ENCODE results near the gene TMEM121.

The TMEM121 gene

GRCh38 chr14:105493921-105494605, 32.3 kb upstream of the TMEM121 start:
- Histone ChIP-seq H3K4me2 (ENCODE audit: low read length) (no peak overlapping the region), H3K27ac (ENCODE audit: low read depth, low read length) (no peak overlapping the region), H3K9me3 (ENCODE audit: control insufficient read depth, insufficient read depth, low read length) (no peaks in the 10 kb centered on the region), H3K79me2 (ENCODE audit: control insufficient read depth, low read length) (peaks cover 9% of the 10 kb centered on the region), H4K20me1 (ENCODE audit: control insufficient read depth, insufficient read depth, low read depth, low read length) (peaks cover 8% of the 10 kb centered on the region; the same call in 1 of the 2 replicates), H3K4me1 (ENCODE audit: control insufficient read depth, low read length) (peaks cover 16% of the 10 kb centered on the region), H3K9me2 (replicated peaks; ENCODE audit: control insufficient read depth, low read length) (no peaks in the 10 kb centered on the region), H3K27me3 (ENCODE audit: control insufficient read depth, low read length) (no peaks in the 10 kb centered on the region), H3F3A (ENCODE audit: control insufficient read depth, insufficient read depth) (no peaks in the 10 kb centered on the region), H3K4me3 (ENCODE audit: low read length) (no peak overlapping the region), H3K36me3 (ENCODE audit: control insufficient read depth, low read length) (peaks cover 9% of the 10 kb centered on the region)
- TF ChIP-seq, protein P1, sequence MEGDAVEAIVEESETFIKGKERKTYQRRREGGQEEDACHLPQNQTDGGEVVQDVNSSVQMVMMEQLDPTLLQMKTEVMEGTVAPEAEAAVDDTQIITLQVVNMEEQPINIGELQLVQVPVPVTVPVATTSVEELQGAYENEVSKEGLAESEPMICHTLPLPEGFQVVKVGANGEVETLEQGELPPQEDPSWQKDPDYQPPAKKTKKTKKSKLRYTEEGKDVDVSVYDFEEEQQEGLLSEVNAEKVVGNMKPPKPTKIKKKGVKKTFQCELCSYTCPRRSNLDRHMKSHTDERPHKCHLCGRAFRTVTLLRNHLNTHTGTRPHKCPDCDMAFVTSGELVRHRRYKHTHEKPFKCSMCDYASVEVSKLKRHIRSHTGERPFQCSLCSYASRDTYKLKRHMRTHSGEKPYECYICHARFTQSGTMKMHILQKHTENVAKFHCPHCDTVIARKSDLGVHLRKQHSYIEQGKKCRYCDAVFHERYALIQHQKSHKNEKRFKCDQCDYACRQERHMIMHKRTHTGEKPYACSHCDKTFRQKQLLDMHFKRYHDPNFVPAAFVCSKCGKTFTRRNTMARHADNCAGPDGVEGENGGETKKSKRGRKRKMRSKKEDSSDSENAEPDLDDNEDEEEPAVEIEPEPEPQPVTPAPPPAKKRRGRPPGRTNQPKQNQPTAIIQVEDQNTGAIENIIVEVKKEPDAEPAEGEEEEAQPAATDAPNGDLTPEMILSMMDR (IDR thresholded peaks at IDR 0.05; ENCODE audit: low read depth, low read length, poor library complexity, severe bottlenecking), result no peak
- TF ChIP-seq EZH2phosphoT487 (IDR thresholded peaks at IDR 0.05; ENCODE audit: borderline replicate concordance, low read length), result no peak

- H3K4me3 ChIP-seq (ENCODE audit: low read length), result no peak overlapping the region
- peaks cover 11% of the 10 kb centered on the region for H3K4me1 ChIP-seq (ENCODE audit: control insufficient read depth, low read length)
- peaks cover 9% of the 10 kb centered on the region for H3K79me2 ChIP-seq (ENCODE audit: control insufficient read depth, low read length)
- no peaks in the 10 kb centered on the region for H3K9me3 ChIP-seq (ENCODE audit: control insufficient read depth, insufficient read depth, low read length)
- H3K4me2 ChIP-seq (ENCODE audit: low read length), result no peak overlapping the region
- no peaks in the 10 kb centered on the region for H3K27me3 ChIP-seq (ENCODE audit: control insufficient read depth, low read length)
- H3K9me2 ChIP-seq (replicated peaks; ENCODE audit: control insufficient read depth, low read length), result no peaks in the 10 kb centered on the region
- H3K27ac ChIP-seq (ENCODE audit: low read depth, low read length), result no peak overlapping the region
- peaks cover 8% of the 10 kb centered on the region; the same call in 1 of the 2 replicates for H4K20me1 ChIP-seq (ENCODE audit: control insufficient read depth, insufficient read depth, low read depth, low read length)
- H3F3A ChIP-seq (ENCODE audit: control insufficient read depth, insufficient read depth), result no peaks in the 10 kb centered on the region
- peaks cover 9% of the 10 kb centered on the region for H3K36me3 ChIP-seq (ENCODE audit: control insufficient read depth, low read length)
- TF ChIP-seq EZH2phosphoT487 (IDR thresholded peaks at IDR 0.05; ENCODE audit: borderline replicate concordance, low read length), result no peak
- TF ChIP-seq, protein P1 (IDR thresholded peaks at IDR 0.05; ENCODE audit: low read depth, low read length, poor library complexity, severe bottlenecking), result no peak
Observed at GRCh38 chr14:105494606-105494929, 31.8 kb upstream of the TMEM121 start.

DNA sequence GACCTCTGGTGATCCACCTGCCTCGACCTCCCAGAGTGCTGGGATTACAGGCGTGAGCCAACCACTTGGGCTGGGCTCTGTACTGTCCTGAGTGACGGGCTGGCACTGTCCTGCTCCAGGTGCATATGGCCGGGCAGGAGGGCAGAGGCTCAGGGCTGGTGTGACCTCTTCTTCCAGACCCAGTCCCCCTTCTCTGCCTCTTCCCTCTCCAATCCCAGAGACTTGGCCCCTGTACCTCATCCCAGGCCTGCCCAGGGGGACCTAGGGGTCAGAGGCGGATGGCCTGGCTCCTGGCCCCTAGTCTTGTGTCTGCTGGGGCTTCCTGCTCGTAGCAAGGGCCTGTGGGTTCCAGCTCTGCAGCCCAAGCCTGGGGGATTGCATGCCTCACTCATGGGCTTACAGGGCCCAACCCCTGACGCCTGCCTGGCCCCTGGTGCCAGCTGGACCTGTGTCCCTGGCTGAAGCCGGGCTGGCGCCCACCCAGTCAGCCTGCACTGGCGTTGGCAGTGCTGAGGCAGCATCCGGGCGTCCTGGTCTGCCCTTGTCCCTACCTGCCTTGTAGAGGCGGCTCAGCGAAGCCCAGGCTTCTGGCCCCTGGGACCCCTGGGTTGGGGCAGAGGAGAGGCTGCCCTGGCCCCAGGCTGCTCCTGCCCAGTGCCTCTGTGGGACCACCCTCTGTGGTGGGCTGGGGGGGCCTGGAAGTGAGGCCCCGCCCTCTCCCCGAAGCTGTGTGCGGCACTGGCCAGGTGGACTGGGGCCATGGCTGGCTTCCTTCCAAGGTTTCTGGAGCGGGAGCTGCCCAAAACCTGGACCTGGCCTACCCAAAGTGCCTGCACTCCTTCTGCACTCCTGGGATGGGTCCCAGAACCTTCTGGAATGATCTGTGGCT, 31.0 kb upstream of the TMEM121 start:
- H3F3A ChIP-seq (ENCODE audit: control insufficient read depth, insufficient read depth), result no peaks in the 10 kb centered on the region
- no peaks in the 10 kb centered on the region for H3K9me2 ChIP-seq (replicated peaks; ENCODE audit: control insufficient read depth, low read length)
- H3K4me3 ChIP-seq (ENCODE audit: low read length), result no peak overlapping the region
- peaks cover 8% of the 10 kb centered on the region; the same call in 1 of the 2 replicates for H4K20me1 ChIP-seq (ENCODE audit: control insufficient read depth, insufficient read depth, low read depth, low read length)
- no peak overlapping the region for H3K27ac ChIP-seq (ENCODE audit: low read depth, low read length)
- peaks cover 9% of the 10 kb centered on the region for H3K36me3 ChIP-seq (ENCODE audit: control insufficient read depth, low read length)
- H3K9me3 ChIP-seq (ENCODE audit: control insufficient read depth, insufficient read depth, low read length), result no peaks in the 10 kb centered on the region
- peaks cover 10% of the 10 kb centered on the region for H3K4me1 ChIP-seq (ENCODE audit: control insufficient read depth, low read length)
- H3K4me2 ChIP-seq (ENCODE audit: low read length), result no peak overlapping the region
- H3K27me3 ChIP-seq (ENCODE audit: control insufficient read depth, low read length), result no peaks in the 10 kb centered on the region
- TF ChIP-seq, protein P1 (IDR thresholded peaks at IDR 0.05; ENCODE audit: low read depth, low read length, poor library complexity, severe bottlenecking), result no peak
- no peak for TF ChIP-seq EZH2phosphoT487 (IDR thresholded peaks at IDR 0.05; ENCODE audit: borderline replicate concordance, low read length)
- peaks cover 9% of the 10 kb centered on the region for H3K79me2 ChIP-seq (ENCODE audit: control insufficient read depth, low read length)
